Neuron (in vitro differentiated cells): ENCODE results near the gene LARGE1.

ENCODE experiments used
- H2AFZ ChIP-seq: one replicate; pipeline ENCODE4 v1.6.1; 2013; ENCODE audit warnings: low read depth, mild to moderate bottlenecking, inconsistent platforms, low read length, moderate library complexity
- H3K27me3 ChIP-seq: one replicate; pipeline ENCODE4 v1.6.1; 2013; ENCODE audit warnings: low read length; ENCODE audit not compliant: insufficient read depth
- H3K36me3 ChIP-seq: one replicate; pipeline ENCODE4 v1.6.1; 2013; ENCODE audit warnings: low read length; ENCODE audit not compliant: insufficient read depth
- H3K4me1 ChIP-seq: one replicate; pipeline ENCODE4 v1.6.1; 2013; ENCODE audit warnings: low read length; ENCODE audit not compliant: insufficient read depth
- H3K4me3 ChIP-seq: 2 replicates; pipeline ENCODE4 v1.5.1; 2013; ENCODE audit warnings: mild to moderate bottlenecking, low read length, moderate library complexity
- H3K9me3 ChIP-seq: one replicate; pipeline ENCODE4 v1.6.1; 2013; ENCODE audit warnings: low read length

Gene LARGE1

DNA sequence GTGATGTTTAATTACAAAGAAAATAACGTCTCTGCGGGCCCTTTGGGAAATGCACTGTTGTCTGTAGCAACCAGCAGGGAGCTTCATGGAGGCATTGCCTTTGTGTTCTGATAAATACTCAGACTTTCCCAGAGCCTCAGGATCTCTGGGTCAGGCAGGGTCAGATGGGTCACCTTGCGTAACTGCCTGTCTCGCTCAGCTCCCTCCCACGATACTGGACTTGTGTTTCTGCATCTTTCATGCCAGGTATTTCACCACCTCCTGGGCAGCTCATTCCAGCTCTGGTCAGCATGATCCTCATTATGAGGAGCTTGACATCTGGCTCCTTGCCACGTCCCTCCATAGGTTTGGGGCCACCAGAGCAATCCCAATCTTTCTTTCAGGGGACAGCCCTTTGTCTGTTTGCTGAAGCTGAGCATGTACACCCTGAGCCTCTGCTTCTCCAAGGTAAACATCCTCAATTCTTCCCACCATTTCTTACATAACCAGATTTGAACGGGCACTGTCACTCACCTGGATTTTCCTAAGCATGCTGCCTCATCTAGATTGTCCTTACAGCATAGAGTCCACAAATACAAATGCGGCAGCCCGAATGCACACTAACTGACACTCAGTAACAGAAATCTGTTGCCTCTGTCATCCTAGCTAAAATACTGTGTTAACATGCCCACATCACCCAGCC, 162.3 kb downstream of the LARGE1 start:
- H3K4me3 ChIP-seq = no peak overlapping the region
- peaks cover 2% of the 10 kb centered on the region for H3K9me3 ChIP-seq
- peaks cover 35% of the 10 kb centered on the region for H3K4me1 ChIP-seq
- H3K36me3 ChIP-seq = peaks cover 8% of the 10 kb centered on the region
- H3K27me3 ChIP-seq = no peaks in the 10 kb centered on the region
- H2AFZ ChIP-seq = no peak overlapping the region

DNA sequence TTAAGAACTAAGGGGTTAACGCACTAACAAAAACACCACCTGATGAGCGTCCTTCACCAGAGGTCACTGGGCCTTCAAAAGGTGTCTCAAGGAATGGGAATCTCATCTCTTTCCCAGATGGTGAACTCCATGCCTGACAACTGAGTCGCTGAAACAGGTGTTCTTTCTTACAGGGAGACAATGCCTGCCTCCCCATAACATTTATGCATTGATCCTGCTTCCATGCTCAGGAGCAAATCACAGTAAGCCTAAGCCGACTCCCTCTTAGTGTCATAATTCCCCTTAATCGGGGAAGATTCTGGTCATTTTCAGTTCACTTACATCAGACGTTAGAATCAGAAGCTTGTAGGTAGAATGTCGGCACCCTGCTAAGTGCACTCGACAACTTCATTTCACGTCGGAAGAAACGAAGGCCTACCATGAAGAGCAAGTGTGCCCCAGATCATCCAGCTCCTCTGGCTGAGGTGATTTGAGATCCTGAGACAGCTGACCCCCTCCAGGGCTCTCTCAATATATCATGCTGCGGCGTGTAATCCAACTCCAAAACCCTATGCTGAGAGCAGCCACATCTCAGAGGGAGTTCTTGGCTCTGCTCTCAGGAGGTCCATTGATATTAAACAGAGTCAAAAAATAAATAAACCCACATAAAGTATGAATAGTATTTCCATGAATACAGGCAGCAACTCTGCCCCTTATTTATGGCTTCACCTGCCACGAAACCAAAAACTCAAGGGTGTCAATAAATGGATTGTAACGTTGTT, 163.1 kb downstream of the LARGE1 start:
- H2AFZ ChIP-seq = no peak overlapping the region
- peaks cover 11% of the 10 kb centered on the region for H3K36me3 ChIP-seq
- no peak overlapping the region for H3K4me3 ChIP-seq
- peaks cover 35% of the 10 kb centered on the region for H3K4me1 ChIP-seq
- H3K9me3 ChIP-seq = no peaks in the 10 kb centered on the region
- H3K27me3 ChIP-seq = no peaks in the 10 kb centered on the region

DNA sequence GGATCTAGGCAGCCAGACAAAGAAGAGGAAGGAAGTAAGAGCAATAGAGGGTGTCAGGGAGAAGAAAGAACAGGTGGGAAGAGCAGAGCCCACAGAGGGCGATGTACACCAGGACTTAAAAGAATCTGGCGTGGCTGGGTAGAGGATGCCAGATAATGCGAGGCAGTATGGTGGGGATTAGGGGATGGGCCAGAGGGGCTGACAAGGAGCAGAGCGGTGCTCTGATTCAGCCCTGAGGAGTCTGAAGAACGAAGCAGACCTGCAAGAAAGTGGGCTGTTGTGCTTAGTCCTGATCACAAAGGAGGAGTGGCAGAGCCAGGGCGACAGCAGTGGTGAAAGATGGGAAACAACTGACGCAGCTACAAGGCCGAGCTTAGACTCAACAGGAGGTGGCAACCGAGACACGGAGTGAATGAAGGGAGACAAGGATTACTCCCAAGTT, 163.7 kb downstream of the LARGE1 start:
- H3K9me3 ChIP-seq = no peaks in the 10 kb centered on the region
- no peak overlapping the region for H2AFZ ChIP-seq
- peaks cover 11% of the 10 kb centered on the region for H3K36me3 ChIP-seq
- H3K4me1 ChIP-seq = peaks cover 35% of the 10 kb centered on the region
- no peaks in the 10 kb centered on the region for H3K27me3 ChIP-seq
- H3K4me3 ChIP-seq = no peak overlapping the region

DNA sequence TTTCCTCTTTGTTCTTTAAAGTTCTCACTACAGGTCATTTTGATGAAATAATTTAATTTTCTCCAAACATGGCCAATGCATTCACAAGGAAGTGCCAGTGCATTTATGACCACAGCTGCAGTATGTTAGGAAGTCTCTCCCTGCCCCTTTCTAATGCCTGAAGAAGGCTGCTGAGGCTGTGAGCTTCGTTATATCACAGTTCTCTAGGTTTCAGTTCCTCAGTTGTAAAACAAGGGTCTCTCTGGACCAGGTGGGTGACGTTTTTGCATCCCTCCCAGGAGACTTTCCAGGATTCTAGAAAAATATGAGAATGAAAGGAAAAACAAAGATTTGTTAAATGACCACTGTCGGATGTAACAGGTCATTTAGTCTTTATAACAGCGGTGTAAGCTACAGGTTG, 171.6 kb downstream of the LARGE1 start:
- no peaks in the 10 kb centered on the region for H3K4me1 ChIP-seq
- peaks cover 5% of the 10 kb centered on the region for H3K36me3 ChIP-seq
- H3K9me3 ChIP-seq = no peaks in the 10 kb centered on the region
- H3K4me3 ChIP-seq = no peak overlapping the region
- H3K27me3 ChIP-seq = no peaks in the 10 kb centered on the region
- H2AFZ ChIP-seq = no peak overlapping the region

DNA sequence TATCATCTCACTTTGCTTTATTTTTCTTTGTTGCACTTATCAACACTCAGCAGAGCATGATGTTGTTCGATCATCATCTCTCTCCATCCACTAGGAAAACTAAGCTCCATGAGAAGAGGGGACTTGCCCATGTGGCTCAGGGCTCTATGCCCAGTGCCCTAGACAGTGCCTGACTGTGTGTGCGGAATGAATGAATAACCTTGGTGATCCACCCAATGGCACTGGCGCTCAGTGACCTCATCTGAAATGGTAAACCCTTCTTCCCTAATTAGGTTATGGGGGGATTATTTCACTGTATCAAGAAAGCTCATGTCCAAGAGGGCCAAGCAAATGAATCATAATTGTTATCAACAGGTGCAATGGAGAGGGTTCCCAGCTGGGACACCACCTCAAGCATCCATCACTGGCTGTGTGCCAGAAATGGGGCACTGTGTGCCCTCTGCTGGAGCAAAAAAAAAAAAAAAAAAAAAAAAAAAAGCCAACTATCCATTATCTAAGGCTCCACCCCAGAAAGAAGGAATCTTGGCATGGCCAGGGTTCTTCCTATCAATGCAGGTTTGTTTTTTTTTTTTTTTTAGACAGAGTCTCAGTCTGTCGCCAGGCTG, 172.6 kb downstream of the LARGE1 start:
- no peaks in the 10 kb centered on the region for H3K27me3 ChIP-seq

DNA sequence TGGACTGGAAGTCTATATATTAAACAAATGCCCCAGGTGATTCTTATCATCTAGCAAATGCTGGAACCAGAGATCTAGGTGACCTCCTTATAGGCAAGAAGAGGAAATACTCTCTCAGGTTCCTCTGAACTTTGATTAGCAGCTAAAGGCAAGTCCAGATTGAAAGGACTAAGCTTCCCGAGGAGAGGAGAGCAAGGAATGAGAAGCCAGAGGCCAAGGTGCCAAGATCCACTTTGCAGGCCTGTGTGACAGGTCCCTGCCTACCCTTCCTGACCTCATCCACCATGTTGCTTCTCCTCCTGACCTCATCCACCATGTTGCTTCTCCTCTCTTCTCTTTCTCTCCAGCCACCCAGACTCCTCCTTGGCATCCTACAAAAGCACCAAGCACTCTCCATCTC, 173.2 kb downstream of the LARGE1 start:
- Histone ChIP-seq H2AFZ (no peak overlapping the region), H3K36me3 (no peaks in the 10 kb centered on the region), H3K27me3 (no peaks in the 10 kb centered on the region), H3K4me3 (no peak overlapping the region), H3K9me3 (no peaks in the 10 kb centered on the region), H3K4me1 (no peaks in the 10 kb centered on the region)

More for the DNA sequence above, 172.6 kb downstream of the LARGE1 start:
- no peaks in the 10 kb centered on the region for H3K9me3 ChIP-seq
- H2AFZ ChIP-seq = no peak overlapping the region
- no peak overlapping the region for H3K4me3 ChIP-seq
- H3K36me3 ChIP-seq = peaks cover 3% of the 10 kb centered on the region
- H3K4me1 ChIP-seq = no peaks in the 10 kb centered on the region

DNA sequence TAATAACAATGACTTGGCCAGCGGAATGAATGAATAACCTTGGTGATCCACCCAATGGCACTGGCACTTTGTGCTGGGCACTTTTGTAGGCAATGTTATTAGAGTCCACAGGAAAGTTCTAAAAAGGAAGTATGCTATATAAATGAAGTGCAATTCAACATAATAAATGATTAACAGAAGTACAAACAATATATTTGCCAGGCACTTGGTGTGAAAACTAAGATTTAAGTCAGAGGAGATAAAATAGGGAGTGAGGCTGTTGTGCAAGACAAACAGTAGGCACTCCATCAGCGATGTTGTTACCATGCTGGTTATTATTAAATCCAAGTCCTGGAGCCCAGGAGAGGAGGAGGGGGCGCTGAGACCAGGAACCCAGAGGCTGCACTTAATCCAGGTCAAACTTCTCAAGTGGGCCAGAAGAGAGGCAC, 173.8 kb downstream of the LARGE1 start:
- H3K27me3 ChIP-seq = no peaks in the 10 kb centered on the region

DNA sequence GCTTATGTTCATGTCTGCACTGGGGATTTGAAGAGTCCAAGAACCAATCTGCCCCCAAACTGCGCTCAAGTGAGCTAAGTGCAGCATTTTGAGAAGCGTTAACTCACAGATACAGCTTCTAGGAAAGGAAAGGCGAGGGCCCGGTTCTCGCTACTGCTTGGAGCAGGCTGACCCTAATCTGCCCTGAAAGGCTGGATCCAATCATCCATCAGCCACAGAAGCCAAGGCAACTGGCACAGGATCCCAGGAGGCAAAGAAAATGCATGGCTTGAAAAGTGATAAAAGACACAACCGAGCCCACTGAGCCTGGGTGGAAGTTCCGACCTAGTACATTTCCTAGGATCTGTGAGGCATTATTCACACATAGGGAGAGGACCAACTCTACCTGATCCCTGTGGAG, 174.8 kb downstream of the LARGE1 start:
- Histone ChIP-seq H3K27me3 (no peaks in the 10 kb centered on the region), H2AFZ (no peak overlapping the region), H3K9me3 (no peaks in the 10 kb centered on the region), H3K4me1 (peaks cover 1% of the 10 kb centered on the region), H3K36me3 (no peaks in the 10 kb centered on the region), H3K4me3 (no peak overlapping the region)

More for the DNA sequence above, 173.8 kb downstream of the LARGE1 start:
- no peak overlapping the region for H3K4me3 ChIP-seq
- H3K9me3 ChIP-seq = no peaks in the 10 kb centered on the region
- no peak overlapping the region for H2AFZ ChIP-seq
- H3K36me3 ChIP-seq = no peaks in the 10 kb centered on the region
- H3K4me1 ChIP-seq = no peaks in the 10 kb centered on the region

DNA sequence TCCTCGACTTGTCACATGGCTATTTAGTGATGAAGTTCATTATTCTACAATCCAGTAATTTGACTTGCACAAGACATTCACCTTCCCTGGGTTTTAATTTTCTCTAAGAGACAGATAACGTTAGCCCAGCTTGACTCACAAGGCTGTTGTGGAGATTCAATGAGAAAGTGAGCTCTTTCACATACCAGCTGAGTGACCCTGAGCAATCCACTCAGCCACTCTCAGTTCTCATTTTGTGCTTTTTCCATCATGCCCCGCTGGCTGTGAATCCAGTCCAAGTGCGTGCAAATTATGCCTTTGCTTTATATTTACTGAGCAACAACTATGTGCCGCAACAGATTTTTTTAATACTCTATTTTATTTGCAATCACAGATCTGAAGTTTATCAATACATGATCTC, 176.5 kb downstream of the LARGE1 start:
- no peaks in the 10 kb centered on the region for H3K27me3 ChIP-seq
- peaks cover 11% of the 10 kb centered on the region for H3K4me1 ChIP-seq
- H3K9me3 ChIP-seq = no peaks in the 10 kb centered on the region
- H2AFZ ChIP-seq = no peak overlapping the region
- no peak overlapping the region for H3K4me3 ChIP-seq
- H3K36me3 ChIP-seq = no peaks in the 10 kb centered on the region

DNA sequence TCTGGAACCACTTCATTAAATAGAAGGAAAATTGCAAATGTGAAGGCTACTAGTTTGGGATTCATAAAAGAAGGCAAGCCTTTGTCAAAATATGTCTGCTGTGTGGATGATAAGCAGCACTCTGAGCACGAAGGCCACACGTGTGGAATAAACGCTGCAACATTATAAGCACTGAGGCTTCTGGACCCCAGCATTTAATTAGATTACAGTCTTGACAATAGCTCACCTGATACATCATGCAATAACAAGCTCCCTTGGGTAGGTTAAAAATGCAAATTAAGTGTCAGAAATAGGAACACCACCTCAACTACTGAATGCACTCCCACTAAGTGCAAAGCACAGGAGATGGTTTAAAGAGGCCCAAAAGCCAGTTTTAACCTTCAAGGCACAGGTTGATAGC, 179.3 kb downstream of the LARGE1 start:
- no peak overlapping the region for H3K4me3 ChIP-seq
- H3K36me3 ChIP-seq = no peaks in the 10 kb centered on the region
- no peak overlapping the region for H2AFZ ChIP-seq
- peaks cover 29% of the 10 kb centered on the region for H3K4me1 ChIP-seq
- H3K9me3 ChIP-seq = peaks cover 2% of the 10 kb centered on the region
- H3K27me3 ChIP-seq = no peaks in the 10 kb centered on the region

DNA sequence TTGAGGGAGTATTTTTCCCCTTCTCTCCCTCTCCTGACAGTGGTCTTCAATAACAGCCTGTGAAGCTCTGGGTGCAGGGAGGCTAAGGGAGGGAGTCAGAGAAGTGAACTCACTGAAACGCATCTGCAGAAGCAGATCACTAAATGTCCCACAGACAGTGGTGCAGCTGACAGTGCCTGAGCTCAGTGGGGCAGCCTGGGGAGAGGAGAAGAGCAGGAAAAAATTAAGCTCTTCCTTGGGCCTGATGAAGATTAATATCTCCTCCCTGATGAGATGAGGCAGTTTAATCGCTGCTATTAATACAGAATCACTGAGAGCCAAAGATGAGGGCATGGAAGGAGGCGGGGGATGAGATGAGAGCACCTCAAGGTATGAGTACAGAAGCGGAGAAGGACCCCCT, 180.8 kb downstream of the LARGE1 start:
- H2AFZ ChIP-seq = no peak overlapping the region
- no peaks in the 10 kb centered on the region for H3K27me3 ChIP-seq
- peaks cover 4% of the 10 kb centered on the region for H3K9me3 ChIP-seq
- peaks cover 29% of the 10 kb centered on the region for H3K4me1 ChIP-seq
- peaks cover 5% of the 10 kb centered on the region for H3K36me3 ChIP-seq
- no peak overlapping the region for H3K4me3 ChIP-seq

DNA sequence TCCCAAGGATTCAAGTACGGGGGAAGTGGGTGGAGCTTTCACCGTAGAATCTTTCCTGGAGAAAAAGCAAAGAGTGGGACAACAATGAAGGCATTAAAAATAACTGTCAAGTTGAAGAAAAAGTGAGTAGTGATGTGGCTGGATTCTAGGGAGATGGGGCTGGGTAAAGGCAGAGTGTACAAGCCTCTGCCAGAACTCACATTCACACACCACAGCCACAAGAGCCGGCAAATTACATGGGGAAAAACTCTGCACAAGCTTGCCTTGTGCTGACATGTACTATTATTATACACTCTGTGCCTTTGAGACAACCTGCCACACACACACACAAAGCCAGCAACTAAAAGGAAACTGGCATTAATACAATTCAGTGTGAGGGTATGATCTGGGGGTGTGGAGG, 182.6 kb downstream of the LARGE1 start:
- H3K36me3 ChIP-seq = peaks cover 8% of the 10 kb centered on the region
- H3K27me3 ChIP-seq = no peaks in the 10 kb centered on the region
- no peak overlapping the region for H3K4me3 ChIP-seq
- peaks cover 33% of the 10 kb centered on the region for H3K4me1 ChIP-seq
- H2AFZ ChIP-seq = no peak overlapping the region
- H3K9me3 ChIP-seq = peaks cover 4% of the 10 kb centered on the region

DNA sequence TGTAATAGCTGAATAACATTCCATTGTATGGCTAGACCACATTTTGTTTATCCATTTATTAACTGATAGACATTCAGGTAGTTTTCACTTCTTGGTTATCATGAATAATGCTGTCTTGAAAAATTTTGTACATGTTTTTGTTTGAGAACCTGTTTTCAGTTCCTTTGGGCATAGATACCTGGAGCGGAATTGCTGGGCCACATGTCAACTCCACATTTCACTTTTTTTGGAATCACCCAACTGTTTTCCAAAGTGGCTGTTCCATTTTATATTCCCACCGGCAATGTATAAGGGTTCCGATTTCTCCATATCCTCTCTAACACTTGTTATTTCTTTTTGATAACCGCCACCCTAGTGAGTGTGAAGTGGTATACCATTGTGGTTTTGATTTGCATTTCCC, 184.3 kb downstream of the LARGE1 start:
- Histone ChIP-seq H2AFZ (no peak overlapping the region), H3K4me3 (no peak overlapping the region)

More for the DNA sequence above, 184.3 kb downstream of the LARGE1 start:
- Histone ChIP-seq H3K27me3 (no peaks in the 10 kb centered on the region), H3K4me1 (peaks cover 33% of the 10 kb centered on the region), H3K9me3 (peaks cover 4% of the 10 kb centered on the region), H3K36me3 (peaks cover 8% of the 10 kb centered on the region)
